ENCODE results near the gene C19orf47. TPM values are rescaled to one million over a fixed set of nuclear protein-coding genes. Genes with fewer than 3 reads are reported as not detected.

C19orf47 gene
- total and polyA plus RNA-seq, 2 donors (not counting 3 experiments of a cell fraction or from before 2014, with no cell fraction given): 16.4 to 27.0 TPM

- no peaks in the 10 kb centered on the region for H3K9me1 ChIP-seq (replicated peaks; ENCODE audit: control insufficient read depth, extremely low read depth, insufficient read depth, low read length)
- H3K9me3 ChIP-seq (replicated peaks; ENCODE audit: control insufficient read depth, insufficient read depth, low read length): no peaks in the 10 kb centered on the region
- H2AFZ ChIP-seq (ENCODE audit: low read depth, low read length): no peak overlapping the region
- POLR2A ChIA-PET: no interaction called here
- H3K79me2 ChIP-seq (ENCODE audit: control insufficient read depth, insufficient read depth, low read length): no peaks in the 10 kb centered on the region
- no peak for TF ChIP-seq JUN (IDR thresholded peaks at IDR 0.05; ENCODE audit: borderline replicate concordance, insufficient read depth, insufficient read length, low read depth)
- no peak for TF ChIP-seq MYC (IDR thresholded peaks at IDR 0.05; ENCODE audit: low read depth, low read length)
- no peak for TF ChIP-seq CTCF (IDR thresholded peaks at IDR 0.05; ENCODE audit: extremely low read depth in 1 of 2, insufficient read depth in 1 of 2, low read depth in 1 of 2, low read length in 2 of 2)
- TF ChIP-seq FOS (IDR thresholded peaks at IDR 0.05; ENCODE audit: borderline replicate concordance, insufficient read depth, low read length): no peak
- TF ChIP-seq POLR2AphosphoS5 (IDR thresholded peaks at IDR 0.05; ENCODE audit: insufficient read depth, low read depth, low read length): no peak
- TF ChIP-seq EZH2 (IDR thresholded peaks at IDR 0.05; ENCODE audit: borderline replicate concordance, low read depth, low read length, severe bottlenecking): no peak
- no peak for TF ChIP-seq MAX (IDR thresholded peaks at IDR 0.05; ENCODE audit: insufficient read depth, insufficient read length)
- no peak for TF ChIP-seq POLR2A (IDR thresholded peaks at IDR 0.05; ENCODE audit: low read depth, low read length)
- no peak for TF ChIP-seq GATA2 (IDR thresholded peaks at IDR 0.05; ENCODE audit: insufficient read depth, insufficient read length, low read depth, low read length)
- H4K20me1 ChIP-seq (replicated peaks; ENCODE audit: control insufficient read depth, extremely low read depth, insufficient read depth, low read length): no peaks in the 10 kb centered on the region
- no peak overlapping the region for H3K4me2 ChIP-seq (ENCODE audit: insufficient read depth, low read length)
- FAIRE-seq (no peak), DNase-seq (ENCODE audit: low read depth, low spot score) (no peak)
- dilution Hi-C loops (cut with MboI; ENCODE audit: extremely low pct_ligation_motif_present, low sequenced_read_pairs) (no loop called here), intact Hi-C loops (cut with micrococcal nuclease) (no loop called here)
- CTCF ChIA-PET: interaction anchor here (2.9 kb wide), 1 partner anchor 15 kb away, joined by 8 read pairs; no protein-coding TSS in a partner anchor
- no TSS peak for BruUV-seq (replicated peaks)
- peaks cover 9 to 29% of the 10 kb centered on the region in 2 experiments for H3K36me3 ChIP-seq (ENCODE audit: control insufficient read depth in 2 of 2, extremely low read depth in 1 of 2, insufficient read depth in 2 of 2, low read length in 2 of 2)
- H3K27ac ChIP-seq (ENCODE audit: insufficient read depth, low read depth, low read length): no peak overlapping the region
- H3K4me3 ChIP-seq (replicated peaks in 1 of 3; ENCODE audit: insufficient read depth in 1 of 3, low read depth in 1 of 3, low read length in 3 of 3): no peak overlapping the region
- no peaks in the 10 kb centered on the region for H3K27me3 ChIP-seq (ENCODE audit: control insufficient read depth in 2 of 2, insufficient read depth in 2 of 2, low read length in 2 of 2)
- peaks cover 4% of the 10 kb centered on the region for H3K4me1 ChIP-seq (ENCODE audit: control insufficient read depth, extremely low read depth, insufficient read depth, low read length)
- no peak overlapping the region for H3K9ac ChIP-seq (replicated peaks; ENCODE audit: extremely low read depth, insufficient read depth, low read length)
These were observed 27.6 kb downstream of the C19orf47 start for GRCh38 chr19:40320558-40320935.

Measured in endothelial cell of umbilical vein (primary cell).